ENCODE measurements around the gene OLFML2B.
"Not testable (repeated sequence)": the region's sequence is repeated elsewhere in the genome, so short reads cannot be mapped to it uniquely, and the experiment has no call there.

The OLFML2B gene

GRCh38 chr1:162021124-162021523 lies 2.5 kb downstream of the OLFML2B start:
- no peak overlapping the region for H3K27ac ChIP-seq
- no peak for TF ChIP-seq CTCF (conservative IDR thresholded peaks at IDR 0.05; ENCODE audit: low read depth)
- CTCF ChIA-PET = interaction anchor here (0.7 kb wide), 1 partner anchor 98 kb away, joined by 3 read pairs; no protein-coding TSS in a partner anchor
- no peak for DNase-seq (ENCODE audit: low spot score)
- POLR2A ChIA-PET (ENCODE audit: low non-redundant PET) = no interaction called here

GRCh38 chr1:162020150-162020549 lies 3.5 kb downstream of the OLFML2B start:
- CTCF ChIA-PET = no interaction called here
- no peak overlapping the region for H3K27ac ChIP-seq
- POLR2A ChIA-PET (ENCODE audit: low non-redundant PET) = no interaction called here
- no peak for TF ChIP-seq CTCF (conservative IDR thresholded peaks at IDR 0.05; ENCODE audit: low read depth)
- DNase-seq (ENCODE audit: low spot score) = no peak

- H3K27ac ChIP-seq = no peak overlapping the region
- POLR2A ChIA-PET (ENCODE audit: low non-redundant PET) = no interaction called here
- TF ChIP-seq CTCF (conservative IDR thresholded peaks at IDR 0.05; ENCODE audit: low read depth) = no peak
- DNase-seq (ENCODE audit: low spot score) = no peak
- CTCF ChIA-PET = no interaction called here
Measured at GRCh38 chr1:162019446-162019845, 4.2 kb downstream of the OLFML2B start.

- DNase-seq (ENCODE audit: low spot score) = peak; percentile 26
- no peak for TF ChIP-seq CTCF (conservative IDR thresholded peaks at IDR 0.05; ENCODE audit: low read depth)
- no peak overlapping the region for H3K27ac ChIP-seq
- CTCF ChIA-PET = interaction anchor here (0.6 kb wide), 1 partner anchor 150 kb away, joined by 3 read pairs; no protein-coding TSS in a partner anchor
- POLR2A ChIA-PET (ENCODE audit: low non-redundant PET) = no interaction called here
Measured at GRCh38 chr1:162019006-162019405, 4.7 kb downstream of the OLFML2B start.

GRCh38 chr1:162018418-162018817 lies 5.3 kb downstream of the OLFML2B start:
- no peak for TF ChIP-seq CTCF (conservative IDR thresholded peaks at IDR 0.05; ENCODE audit: low read depth)
- ChIA-PET CTCF (interaction anchor here (0.6 kb wide), 1 partner anchor 149 kb away, joined by 3 read pairs; no protein-coding TSS in a partner anchor), POLR2A (ENCODE audit: low non-redundant PET) (no interaction called here)
- H3K27ac ChIP-seq = no peak overlapping the region
- DNase-seq (ENCODE audit: low spot score) = no peak

GRCh38 chr1:162017791-162018190 lies 5.9 kb downstream of the OLFML2B start:
- H3K27ac ChIP-seq; POLR2A ChIA-PET (ENCODE audit: low non-redundant PET); DNase-seq (ENCODE audit: low spot score): not testable (repeated sequence)
- CTCF ChIA-PET = interaction anchor here (0.9 kb wide), 1 partner anchor 816 kb away, joined by 3 read pairs; no protein-coding TSS in a partner anchor

GRCh38 chr1:162016631-162017030 lies 7.0 kb downstream of the OLFML2B start:
- no peak for TF ChIP-seq CTCF (conservative IDR thresholded peaks at IDR 0.05; ENCODE audit: low read depth)
- no peak for DNase-seq (ENCODE audit: low spot score)
- POLR2A ChIA-PET (ENCODE audit: low non-redundant PET) = no interaction called here
- CTCF ChIA-PET = no interaction called here
- no peak overlapping the region for H3K27ac ChIP-seq
